ENCODE data around the gene TLCD3B.

DNA sequence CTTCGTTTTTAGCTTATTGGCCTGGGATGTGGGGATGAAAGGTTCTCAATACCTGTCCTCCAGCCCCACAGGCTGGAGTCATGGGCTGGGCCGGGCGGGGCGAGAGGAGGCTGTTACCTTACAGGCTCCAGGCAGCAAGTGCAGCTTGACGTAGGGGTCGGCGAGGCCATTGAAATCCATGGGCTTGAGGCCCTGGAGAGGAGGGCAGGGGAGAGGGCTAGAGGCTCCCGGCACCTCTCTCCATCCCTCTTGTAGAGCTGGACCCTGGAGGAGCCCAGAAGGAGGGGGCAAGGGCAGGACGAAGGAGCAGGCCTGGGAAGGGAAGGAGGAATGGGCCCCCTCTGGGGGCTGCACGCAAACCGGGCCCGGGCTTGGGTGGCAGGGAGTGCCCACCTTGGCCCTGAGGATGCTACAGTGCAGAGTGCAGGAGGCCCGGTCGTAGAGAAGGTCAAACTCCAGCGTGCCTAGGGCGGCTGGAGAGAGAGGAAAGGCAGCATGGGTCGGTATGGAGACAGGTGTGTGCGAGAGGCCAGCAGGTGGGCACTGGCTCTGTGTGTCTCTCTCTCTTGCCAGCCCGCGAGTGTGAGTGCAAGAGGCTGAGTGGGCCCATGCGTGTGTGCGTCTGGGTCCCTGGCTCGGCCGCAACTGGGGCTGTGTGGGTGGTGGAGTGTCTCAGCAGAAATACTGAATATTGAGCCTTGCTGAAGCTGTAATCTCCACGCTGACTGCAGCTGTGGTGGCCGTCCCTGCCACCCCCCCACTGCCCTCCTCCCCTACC lies 21.8 kb downstream of the TLCD3B start:
- TF ChIP-seq, protein P1, sequence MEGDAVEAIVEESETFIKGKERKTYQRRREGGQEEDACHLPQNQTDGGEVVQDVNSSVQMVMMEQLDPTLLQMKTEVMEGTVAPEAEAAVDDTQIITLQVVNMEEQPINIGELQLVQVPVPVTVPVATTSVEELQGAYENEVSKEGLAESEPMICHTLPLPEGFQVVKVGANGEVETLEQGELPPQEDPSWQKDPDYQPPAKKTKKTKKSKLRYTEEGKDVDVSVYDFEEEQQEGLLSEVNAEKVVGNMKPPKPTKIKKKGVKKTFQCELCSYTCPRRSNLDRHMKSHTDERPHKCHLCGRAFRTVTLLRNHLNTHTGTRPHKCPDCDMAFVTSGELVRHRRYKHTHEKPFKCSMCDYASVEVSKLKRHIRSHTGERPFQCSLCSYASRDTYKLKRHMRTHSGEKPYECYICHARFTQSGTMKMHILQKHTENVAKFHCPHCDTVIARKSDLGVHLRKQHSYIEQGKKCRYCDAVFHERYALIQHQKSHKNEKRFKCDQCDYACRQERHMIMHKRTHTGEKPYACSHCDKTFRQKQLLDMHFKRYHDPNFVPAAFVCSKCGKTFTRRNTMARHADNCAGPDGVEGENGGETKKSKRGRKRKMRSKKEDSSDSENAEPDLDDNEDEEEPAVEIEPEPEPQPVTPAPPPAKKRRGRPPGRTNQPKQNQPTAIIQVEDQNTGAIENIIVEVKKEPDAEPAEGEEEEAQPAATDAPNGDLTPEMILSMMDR (IDR thresholded peaks at IDR 0.05) = no peak
- no peak for TF ChIP-seq POLR2A (IDR thresholded peaks at IDR 0.05)
